ENCODE data around the gene TEAD2. TPM values are rescaled to one million over a fixed set of nuclear protein-coding genes. Genes with fewer than 3 reads are reported as not detected.
A peak's percentile ranks its signal among the peaks of the same experiment; 100 is the strongest.

The TEAD2 gene
- total RNA-seq, result 12.0 and 13.4 TPM in 2 replicates
- total RNA-seq (2013), result 5.7 TPM
- 1.6 and 5.8 TPM in 2 replicates for polyA plus RNA-seq
- 2.4 and 5.9 TPM in 2 replicates for polyA minus RNA-seq

GRCh38 chr19:49362048-49362928 is at the start of gene TEAD2:
Gene TEAD2 (minus strand): TSS chr19:49362416. CDS start chr19:49360075, 2,341 bp downstream.
- H3K27ac ChIP-seq (ENCODE audit: low read length in 2 of 2), result peak within 1 kb of the TSS; percentile 57 to 70
- intact Hi-C loops (cut with micrococcal nuclease), result loop anchor here (5.0 kb wide), 1 partner anchor 35 kb away; the partner anchor contains the start of gene SLC6A16
- TF ChIP-seq CTCF (IDR thresholded peaks at IDR 0.05) (no peak), EZH2 (IDR thresholded peaks at IDR 0.05; ENCODE audit: borderline replicate concordance, insufficient read depth, low read depth, low read length, poor library complexity, severe bottlenecking) (no peak)
- peaks cover 0 to 8% (median 4%) of the 10 kb centered on the region in 3 donors for H3K9me3 ChIP-seq (ENCODE audit: control extremely low read depth in 1 of 3, control insufficient read depth in 2 of 3, insufficient read depth in 1 of 3, low read length in 2 of 3)
- peak within 1 kb of the TSS in 4 of 5 experiments; percentile 45 to 83 (median 58) for H3K4me3 ChIP-seq (ENCODE audit: control extremely low read depth in 1 of 5, extremely low read depth in 1 of 5, insufficient read depth in 1 of 5, low read depth in 2 of 5, low read length in 4 of 5)
- no peaks in the 10 kb centered on the region for H3K9me3 Mint-ChIP-seq (ENCODE audit: insufficient read depth)
- DNase-seq (peak; percentile 63), ATAC-seq (ENCODE audit: low read depth) (no peak)
- no peaks in the 10 kb centered on the region for H3K27me3 Mint-ChIP-seq
- ChIA-PET CTCF (interaction anchor here (0.6 to 1.1 kb wide), 5 partner anchors 29 to 87 kb away, joined by 3 to 4 read pairs (median 3); no protein-coding TSS in a partner anchor), POLR2A (interaction anchor here (0.9 to 2.7 kb wide), 5 partner anchors 9 to 29 kb away, joined by 3 to 11 read pairs (median 5); partner anchors contain the start of gene CD37)
- no peaks in the 10 kb centered on the region for H4K20me1 ChIP-seq (ENCODE audit: control insufficient read depth, insufficient read depth, low read length, poor library complexity, severe bottlenecking)
- H3K4me3 Mint-ChIP-seq, result no peak within 1 kb of the TSS
- H3K79me2 ChIP-seq (ENCODE audit: control insufficient read depth, insufficient read depth, low read length), result no peaks in the 10 kb centered on the region
- peak within 1 kb of the TSS; percentile 98 for H3K4me2 ChIP-seq (replicated peaks; ENCODE audit: low read depth, low read length, poor library complexity, severe bottlenecking)
- peaks cover 44% of the 10 kb centered on the region for H3K4me1 Mint-ChIP-seq
- H3K27ac Mint-ChIP-seq, result peak within 1 kb of the TSS; percentile 84
- peak within 1 kb of the TSS; percentile 77 for H2AFZ ChIP-seq (ENCODE audit: insufficient read depth, low read depth, low read length, poor library complexity, severe bottlenecking)
- H3K27me3 ChIP-seq (replicated peaks in 1 of 4; ENCODE audit: control extremely low read depth in 1 of 4, control insufficient read depth in 3 of 4, insufficient read depth in 4 of 4, low read length in 3 of 4), result peaks cover 0 to 10% (median 3%) of the 10 kb centered on the region in 4 experiments
- peaks cover 51 to 62% of the 10 kb centered on the region in 2 donors for H3K4me1 ChIP-seq (ENCODE audit: control insufficient read depth in 2 of 2, insufficient read depth in 2 of 2, low read length in 2 of 2)
- H3K36me3 ChIP-seq (replicated peaks in 1 of 2; ENCODE audit: control extremely low read depth in 1 of 2, control insufficient read depth in 1 of 2, extremely low read depth in 1 of 2, insufficient read depth in 2 of 2, low read length in 1 of 2), result no peaks in the 10 kb centered on the region
- peak within 1 kb of the TSS; percentile 65 for H3K9ac ChIP-seq (ENCODE audit: low read length)
- WGBS (ENCODE audit: insufficient coverage), result 2% methylated on average over 50 of the region's 52 CpGs

Data from B cell (primary cell).